HepG2 (cell line): ENCODE measurements around the gene RHOT2. TPM values are rescaled to one million over a fixed set of nuclear protein-coding genes. Genes with fewer than 3 reads are reported as not detected.

ENCODE experiments used
- ASH2L ChIP-seq: fragments of 300-600, 200-600 bp; sonication (generic); IDR thresholded peaks from 2 replicates; pipeline ENCODE4 v1.7.0; 2017; ENCODE audit warnings: low read depth, mild to moderate bottlenecking, moderate library complexity, mixed read lengths, low read length; ENCODE audit not compliant: insufficient read length
- ATF3 ChIP-seq: sonication (generic); formaldehyde crosslinking; IDR thresholded peaks from 2 replicates; pipeline ENCODE4 v1.4.0; 2020; ENCODE audit warnings: missing genetic modification reagents
- CCAR2 ChIP-seq: fragments of 200-400 bp; formaldehyde crosslinking; optimal IDR thresholded peaks from 2 replicates; pipeline ENCODE3; 2018; ENCODE audit warnings: low read depth, mild to moderate bottlenecking, low read length, moderate library complexity
- CERS6 ChIP-seq: sonication (generic); formaldehyde crosslinking; IDR thresholded peaks from 2 replicates; pipeline ENCODE4 v1.5.0; 2020; ENCODE audit warnings: missing genetic modification reagents
- GTF3A ChIP-seq: sonication (generic); formaldehyde crosslinking; conservative IDR thresholded peaks from 2 replicates; pipeline ENCODE4 v1.4.0; 2020; ENCODE audit warnings: mild to moderate bottlenecking, missing genetic modification reagents
- HBP1 ChIP-seq: IDR thresholded peaks from 2 replicates; pipeline ENCODE4 v1.6.1; 2016; ENCODE audit warnings: low read depth, control low read depth
- HES4 ChIP-seq: sonication (generic); formaldehyde crosslinking; IDR thresholded peaks from 2 replicates; pipeline ENCODE4 v1.9.0; 2021; ENCODE audit warnings: mild to moderate bottlenecking, missing genetic modification reagents, borderline replicate concordance
- HNF1B ChIP-seq: sonication (generic); formaldehyde crosslinking; IDR thresholded peaks from 2 replicates; pipeline ENCODE4 v1.5.1; 2020; ENCODE audit warnings: mild to moderate bottlenecking, moderate library complexity, missing genetic modification reagents
- HOXA7 ChIP-seq: sonication (generic); formaldehyde crosslinking; IDR thresholded peaks from 2 replicates; pipeline ENCODE4 v1.8.1; 2022; ENCODE audit warnings: mild to moderate bottlenecking, missing genetic modification reagents, moderate library complexity
- IKZF4 ChIP-seq: sonication (generic); formaldehyde crosslinking; IDR thresholded peaks from 2 replicates; pipeline ENCODE4 v1.5.1; 2020; ENCODE audit warnings: borderline replicate concordance, mild to moderate bottlenecking, low read depth, missing genetic modification reagents; ENCODE audit errors: not compliant biosample characterization
- JUNB ChIP-seq: sonication (generic); formaldehyde crosslinking; IDR thresholded peaks from 2 replicates; pipeline ENCODE4 v1.8.0; 2022; ENCODE audit warnings: missing genetic modification reagents, mild to moderate bottlenecking, borderline replicate concordance
- KDM5B ChIP-seq: sonication (generic); formaldehyde crosslinking; IDR thresholded peaks from 2 replicates; pipeline ENCODE4 v1.4.0; 2020; ENCODE audit warnings: missing genetic modification reagents, mild to moderate bottlenecking, borderline replicate concordance
- MEIS1 ChIP-seq: sonication (generic); formaldehyde crosslinking; IDR thresholded peaks from 2 replicates; pipeline ENCODE4 v1.9.0; 2021; ENCODE audit warnings: mild to moderate bottlenecking, missing genetic modification reagents, moderate library complexity, borderline replicate concordance
- MIXL1 ChIP-seq: IDR thresholded peaks from 2 replicates; pipeline ENCODE4 v1.6.1; 2016
- NAIF1 ChIP-seq: sonication (generic); formaldehyde crosslinking; IDR thresholded peaks from 2 replicates; pipeline ENCODE4 v1.5.0; 2020; ENCODE audit warnings: mild to moderate bottlenecking, missing genetic modification reagents, borderline replicate concordance
- NFE2 ChIP-seq: sonication (generic); formaldehyde crosslinking; IDR thresholded peaks from 2 replicates; pipeline ENCODE4 v1.4.0; 2020; ENCODE audit warnings: missing genetic modification reagents
- NKX3-1 ChIP-seq: sonication (generic); formaldehyde crosslinking; IDR thresholded peaks from 2 replicates; pipeline ENCODE4 v1.5.0; 2020; ENCODE audit warnings: missing genetic modification reagents
- SAFB2 ChIP-seq: sonication (generic); formaldehyde crosslinking; IDR thresholded peaks from 2 replicates; pipeline ENCODE4 v1.5.1; 2020; ENCODE audit warnings: missing genetic modification reagents, low read depth, mild to moderate bottlenecking, borderline replicate concordance
- SMARCC2 ChIP-seq: fragments of 450-650 bp; IDR thresholded peaks from 2 replicates; pipeline ENCODE4 v1.6.1; 2017; ENCODE audit warnings: antibody characterized with exemption, mild to moderate bottlenecking
- SNAI1 ChIP-seq: sonication (generic); formaldehyde crosslinking; IDR thresholded peaks from 2 replicates; pipeline ENCODE4 v1.5.0; 2020; ENCODE audit warnings: mild to moderate bottlenecking, missing genetic modification reagents, borderline replicate concordance
- TERF1 ChIP-seq: sonication (generic); formaldehyde crosslinking; IDR thresholded peaks from 2 replicates; pipeline ENCODE4 v1.8.0; 2022; ENCODE audit warnings: mild to moderate bottlenecking, missing genetic modification reagents, moderate library complexity
- ZNF143 ChIP-seq: sonication (generic); formaldehyde crosslinking; IDR thresholded peaks from 2 replicates; pipeline ENCODE4 v1.4.0; 2020; ENCODE audit warnings: missing genetic modification reagents
- ZNF34 ChIP-seq: sonication (generic); formaldehyde crosslinking; IDR thresholded peaks from 2 replicates; pipeline ENCODE4 v1.4.0; 2020; ENCODE audit warnings: mild to moderate bottlenecking, missing genetic modification reagents, borderline replicate concordance
- ZSCAN29 ChIP-seq: sonication (generic); formaldehyde crosslinking; conservative IDR thresholded peaks from 2 replicates; pipeline ENCODE4 v1.4.0; 2020; ENCODE audit warnings: mild to moderate bottlenecking, missing genetic modification reagents
- ZZZ3 ChIP-seq: sonication (generic); formaldehyde crosslinking; IDR thresholded peaks from 2 replicates; pipeline ENCODE4 v1.4.0; 2020; ENCODE audit warnings: missing genetic modification reagents, mild to moderate bottlenecking, borderline replicate concordance
- polyA plus RNA-seq, 8 experiments: library from polyadenylated mRNA; depleted of rRNA in 3 of 8; stranded (reverse) in 7 of 8; unstranded in 1 of 8; fragments of >200 nt; fragmentation: Illumina TruSeq in 4 of 8; extraction: Trizol in 4 of 8; gene quantifications; 2 replicates each; pipeline versions ENCODE4 v1.2.1 to v1.2.3, GENCODE V29; 2011 to 2016; ENCODE audit warnings: low read depth in 4 of 8, missing spikeins in 1 of 8, mixed read lengths in 1 of 8; ENCODE audit not compliant: insufficient read depth in 1 of 8
- total RNA-seq, 5 experiments: library from RNA; depleted of rRNA; stranded (reverse); fragments of >200 nt; fragmentation: Illumina TruSeq; extraction: Trizol; gene quantifications; 2 replicates each; pipeline ENCODE4 v1.2.3, GENCODE V29; 2016; ENCODE audit warnings: low read depth in 1 of 5

Gene RHOT2
- total and polyA plus RNA-seq, 2 of the 13 experiments (the other 11 are each of a cell fraction or from before 2014, with no cell fraction given): 63.6 to 76.9 TPM

- peak; percentile 2 for TF ChIP-seq ASH2L
- TF ChIP-seq HOXA7: no peak
- no peak for TF ChIP-seq JUNB (CRISPR knock-in tag)
- TF ChIP-seq NKX3-1 (CRISPR knock-in tag): no peak
- no peak for TF ChIP-seq TERF1 (CRISPR knock-in tag)
- TF ChIP-seq SMARCC2: no peak
- no peak for TF ChIP-seq HBP1 (CRISPR knock-in tag)
- TF ChIP-seq IKZF4 (CRISPR knock-in tag): no peak
- no peak for TF ChIP-seq MEIS1
- peak; percentile 8; the same call in 1 of the 2 replicates for TF ChIP-seq HNF1B (CRISPR knock-in tag)
- TF ChIP-seq HES4: 0 out of 2 replicates have a peak, but pooled peaks have one; percentile 60
- no peak for TF ChIP-seq CCAR2
- no peak for TF ChIP-seq NAIF1 (CRISPR knock-in tag)
- no peak for TF ChIP-seq GTF3A (CRISPR knock-in tag)
- no peak; the same call in 1 of the 2 replicates for TF ChIP-seq CERS6 (CRISPR knock-in tag)
- no peak for TF ChIP-seq ZSCAN29 (CRISPR knock-in tag)
- no peak for TF ChIP-seq ZZZ3 (CRISPR knock-in tag)
- no peak for TF ChIP-seq ZNF143 (CRISPR knock-in tag)
- no peak for TF ChIP-seq NFE2 (CRISPR knock-in tag)
- no peak for TF ChIP-seq MIXL1 (CRISPR knock-in tag)
- TF ChIP-seq SAFB2 (CRISPR knock-in tag): no peak
- no peak for TF ChIP-seq SNAI1 (CRISPR knock-in tag)
- no peak for TF ChIP-seq ATF3 (CRISPR knock-in tag)
- TF ChIP-seq ZNF34 (CRISPR knock-in tag): no peak
- TF ChIP-seq KDM5B (CRISPR knock-in tag): no peak
Observed at GRCh38 chr16:629185-629832, 38.6 kb upstream of the RHOT2 start (continued).
